Endometrial microvascular endothelial cells (primary cell): ENCODE data around the gene NIT2. TPM values are rescaled to one million over a fixed set of nuclear protein-coding genes. Genes with fewer than 3 reads are reported as not detected.
"Not testable (repeated sequence)": the region's sequence is repeated elsewhere in the genome, so short reads cannot be mapped to it uniquely, and the experiment has no call there.

Experiments
- in situ Hi-C: cut with HindIII; loops from 2 replicates; pipeline ENCODE4 v1.10.0; 2017; ENCODE audit warnings: low sequenced_read_pairs, low pct_unique_long_range_greater_than_20kb; ENCODE audit errors: inconsistent ontology term
- total RNA-seq: library from RNA; depleted of rRNA; stranded (reverse); fragments of >200 nt; gene quantifications from one replicate; pipeline ENCODE4 v1.2.3, GENCODE V29; 2015; ENCODE audit errors: inconsistent ontology term

The NIT2 gene
- total RNA-seq, result 14.7 TPM

GRCh38 chr3:100334488-100335351 is at the start of gene NIT2:
Gene NIT2, plus strand, starts transcription at chr3:100334757. Its CDS starts 35 bp downstream, at chr3:100334792.
- in situ Hi-C loops, result no loop called here

- in situ Hi-C loops, result no loop called here
These were observed 46.2 kb upstream of the NIT2 start for GRCh38 chr3:100288288-100288894.

- in situ Hi-C loops, result no loop called here
These were observed 45.2 kb upstream of the NIT2 start for GRCh38 chr3:100289339-100289738.

GRCh38 chr3:100295089-100295488 is 39.5 kb upstream of the NIT2 start:
- in situ Hi-C loops, result no loop called here

- in situ Hi-C loops, result no loop called here
These were observed 36.8 kb upstream of the NIT2 start for GRCh38 chr3:100297784-100298183.

- in situ Hi-C loops, result no loop called here
These were observed 35.5 kb upstream of the NIT2 start for GRCh38 chr3:100299016-100299415.

GRCh38 chr3:100306695-100307094 is 27.9 kb upstream of the NIT2 start:
- in situ Hi-C loops, result no loop called here

- in situ Hi-C loops, result no loop called here
These were observed 24.1 kb upstream of the NIT2 start for GRCh38 chr3:100310355-100310965.

- in situ Hi-C loops, result no loop called here
These were observed 23.5 kb upstream of the NIT2 start for GRCh38 chr3:100311011-100311410.

- in situ Hi-C loops, result no loop called here
These were observed 17.9 kb upstream of the NIT2 start for GRCh38 chr3:100316641-100317069.

- in situ Hi-C loops, result no loop called here
These were observed 16.6 kb upstream of the NIT2 start for GRCh38 chr3:100317912-100318311.

GRCh38 chr3:100319951-100320350 is 14.6 kb upstream of the NIT2 start:
- in situ Hi-C loops, result no loop called here

- in situ Hi-C loops, result no loop called here
These were observed 10.5 kb upstream of the NIT2 start for GRCh38 chr3:100324044-100324443.

- in situ Hi-C loops, result no loop called here
These were observed 8.7 kb upstream of the NIT2 start for GRCh38 chr3:100325827-100326226.

- in situ Hi-C loops, result not testable (repeated sequence)
These were observed 7.2 kb upstream of the NIT2 start for GRCh38 chr3:100327377-100327776.

- in situ Hi-C loops, result no loop called here
These were observed 4.6 kb upstream of the NIT2 start for GRCh38 chr3:100329800-100330489.

GRCh38 chr3:100330651-100331050 is 3.9 kb upstream of the NIT2 start:
- in situ Hi-C loops, result no loop called here

GRCh38 chr3:100331660-100332059 is 2.9 kb upstream of the NIT2 start:
- in situ Hi-C loops, result no loop called here

- in situ Hi-C loops, result no loop called here
These were observed 1.5 kb upstream of the NIT2 start for GRCh38 chr3:100333051-100333450.
